Uterus (tissue), 2 donors: ENCODE measurements around the gene MACROH2A2.

Experiments
- CTCF ChIP-seq, 4 experiments: fragments of 200-600 bp in 2 of 4; fragments of 450-650 bp in 2 of 4; sonication (generic) in 2 of 4; IDR thresholded peaks; one replicate each; pipeline ENCODE4 v1.5.1; 2016 to 2019; ENCODE audit warnings: antibody characterized with exemption in 4 of 4, mild to moderate bottlenecking in 2 of 4, moderate library complexity in 1 of 4
- POLR2A ChIP-seq, 2 donors: fragments of 450-650 bp; IDR thresholded peaks; one replicate each; pipeline ENCODE4 v1.6.1; 2016; ENCODE audit warnings: antibody characterized with exemption in 2 of 2, mild to moderate bottlenecking in 1 of 2, moderate library complexity in 1 of 2

GRCh38 chr10:70119197-70119596 is 66.6 kb downstream of the MACROH2A2 start:
- TF ChIP-seq CTCF (IDR thresholded peaks at IDR 0.05) (no peak), POLR2A (IDR thresholded peaks at IDR 0.05) (no peak)
